Activated naive CD4-positive, alpha-beta T cell (primary cell): ENCODE data around the gene CCNL1.
"Not testable (repeated sequence)": the region's sequence is repeated elsewhere in the genome, so short reads cannot be mapped to it uniquely, and the experiment has no call there.

Experiments used
- DNase-seq, 4 experiments: peaks; one replicate each; lab custom pipeline; 2025; lab: John Stamatoyannopoulos, UW

Gene CCNL1

DNA sequence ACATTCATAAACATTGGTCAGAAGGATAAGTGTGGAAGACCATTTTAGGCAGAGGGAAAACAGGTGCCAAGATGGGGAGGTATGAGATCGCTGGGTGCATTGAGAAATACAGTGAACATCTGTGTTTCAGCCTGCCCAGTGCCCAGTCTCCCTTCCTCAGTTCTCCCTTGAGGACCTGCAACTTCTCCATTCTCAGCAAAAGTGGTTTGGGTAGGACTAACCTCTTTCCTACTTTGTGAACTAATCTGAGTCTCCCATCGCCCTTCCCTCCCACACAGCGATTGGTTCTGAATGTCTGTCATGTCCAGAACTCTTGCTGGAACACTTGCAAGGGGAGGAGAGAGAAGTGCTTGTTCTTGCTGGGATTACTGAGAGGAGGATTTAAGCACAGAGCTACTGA, 10.9 kb upstream of the CCNL1 start:
- DNase-seq: no peak

GRCh38 chr3:157167371-157168042, 7.6 kb upstream of the CCNL1 start:
- DNase-seq: no peak

DNA sequence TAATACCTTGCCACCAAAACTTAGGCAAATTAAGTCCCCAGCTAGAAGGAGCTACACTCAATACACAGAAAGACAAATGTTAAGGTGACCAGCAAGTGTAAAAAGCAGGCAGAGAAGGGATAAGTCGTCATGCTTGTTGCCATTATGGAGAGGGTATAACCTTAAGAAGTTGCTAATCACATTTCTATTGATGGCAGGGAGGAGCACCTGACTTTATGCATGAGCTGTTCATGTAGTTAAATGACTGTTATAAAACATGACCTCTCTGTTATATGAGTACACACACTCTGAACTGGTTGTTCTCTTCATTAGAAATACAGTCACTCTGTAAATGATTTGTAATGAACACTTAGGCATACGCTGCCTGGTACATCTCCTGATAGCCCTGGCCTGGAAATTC, 6.6 kb upstream of the CCNL1 start:
- no peak for DNase-seq

DNA sequence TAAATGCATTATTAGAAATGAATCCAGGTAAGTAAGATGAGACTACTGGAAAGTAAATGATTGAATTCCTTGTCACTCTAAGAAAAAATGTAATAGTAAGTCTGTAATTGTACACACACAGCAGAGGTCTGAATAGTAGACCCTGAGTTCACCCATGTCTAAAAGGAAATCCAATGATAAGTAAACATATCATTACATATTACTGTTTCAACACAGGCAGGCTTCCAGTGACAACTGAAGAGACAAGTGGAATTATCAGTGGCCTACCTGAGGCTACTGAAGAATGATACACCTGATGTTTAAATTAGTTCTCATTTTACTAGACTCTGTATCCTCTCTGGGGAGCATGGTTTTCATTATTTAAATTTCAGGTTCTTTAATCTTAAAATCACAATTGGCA, 6.2 kb upstream of the CCNL1 start:
- DNase-seq: no peak

- DNase-seq: no peak
Observed at GRCh38 chr3:157163217-157163953, 3.4 kb upstream of the CCNL1 start.

DNA sequence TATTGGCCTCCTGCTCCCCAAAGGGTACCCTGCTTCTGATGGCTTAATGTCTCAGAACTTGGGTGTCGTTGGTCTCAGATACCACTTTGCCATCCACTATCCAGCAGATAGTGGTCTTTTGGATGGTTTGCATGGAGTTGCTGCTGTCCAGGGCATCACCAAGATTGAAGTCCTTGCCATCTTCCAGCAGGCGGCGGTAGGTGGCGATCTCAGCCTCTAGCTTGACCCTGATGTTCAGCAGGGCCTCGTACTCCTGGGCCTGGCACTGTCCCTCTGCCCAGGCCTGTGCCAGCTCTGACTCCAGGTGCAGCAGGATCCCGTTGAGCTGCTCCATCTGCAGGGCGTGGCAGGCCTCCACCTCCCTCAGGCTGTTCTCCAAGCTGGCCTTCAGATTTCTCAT, 2.7 kb upstream of the CCNL1 start:
- not testable (repeated sequence) for DNase-seq

DNA sequence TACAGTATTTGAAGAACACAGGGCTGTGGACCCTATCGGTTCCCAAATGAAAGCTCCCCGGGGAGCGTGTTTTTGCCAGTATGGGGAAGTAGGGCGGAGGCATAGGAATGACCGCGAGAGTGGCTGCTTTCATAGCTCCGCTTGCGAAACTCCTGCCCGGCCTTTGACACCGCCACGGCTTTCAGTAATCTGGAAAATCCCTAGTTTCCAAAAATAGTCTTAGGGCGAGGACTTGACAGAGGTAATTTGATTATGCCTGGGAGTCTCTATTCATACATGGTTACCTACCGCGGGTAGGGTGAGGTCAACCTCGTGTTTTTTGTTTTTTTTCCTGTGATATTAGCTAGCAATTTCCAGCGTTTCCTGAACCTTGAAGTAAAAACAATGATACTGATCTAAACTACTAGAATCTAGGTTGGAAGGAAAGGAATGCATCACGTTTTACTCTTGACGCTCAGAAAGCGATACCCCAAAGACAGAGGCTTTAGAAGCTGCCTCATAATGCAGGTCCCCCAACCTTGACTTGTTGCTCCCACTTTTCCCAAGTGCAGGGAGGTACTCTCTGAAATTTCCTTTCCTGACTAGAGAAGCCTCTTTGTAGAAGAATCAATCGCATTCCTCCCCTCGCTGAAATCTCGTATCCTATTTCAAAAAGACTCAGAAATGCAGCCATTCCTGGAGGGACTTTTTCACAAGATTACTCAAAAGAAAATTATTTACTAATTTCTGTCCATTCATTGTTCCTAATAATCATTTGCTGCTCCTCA, 894 bp upstream of the CCNL1 start:
- no peak for DNase-seq

GRCh38 chr3:157159037-157159761, 748 bp downstream of the CCNL1 start:
- peak; percentile 40 to 76 (median 57) for DNase-seq

- DNase-seq: no peak
Observed at GRCh38 chr3:157157836-157158235, 2.1 kb downstream of the CCNL1 start.

DNA sequence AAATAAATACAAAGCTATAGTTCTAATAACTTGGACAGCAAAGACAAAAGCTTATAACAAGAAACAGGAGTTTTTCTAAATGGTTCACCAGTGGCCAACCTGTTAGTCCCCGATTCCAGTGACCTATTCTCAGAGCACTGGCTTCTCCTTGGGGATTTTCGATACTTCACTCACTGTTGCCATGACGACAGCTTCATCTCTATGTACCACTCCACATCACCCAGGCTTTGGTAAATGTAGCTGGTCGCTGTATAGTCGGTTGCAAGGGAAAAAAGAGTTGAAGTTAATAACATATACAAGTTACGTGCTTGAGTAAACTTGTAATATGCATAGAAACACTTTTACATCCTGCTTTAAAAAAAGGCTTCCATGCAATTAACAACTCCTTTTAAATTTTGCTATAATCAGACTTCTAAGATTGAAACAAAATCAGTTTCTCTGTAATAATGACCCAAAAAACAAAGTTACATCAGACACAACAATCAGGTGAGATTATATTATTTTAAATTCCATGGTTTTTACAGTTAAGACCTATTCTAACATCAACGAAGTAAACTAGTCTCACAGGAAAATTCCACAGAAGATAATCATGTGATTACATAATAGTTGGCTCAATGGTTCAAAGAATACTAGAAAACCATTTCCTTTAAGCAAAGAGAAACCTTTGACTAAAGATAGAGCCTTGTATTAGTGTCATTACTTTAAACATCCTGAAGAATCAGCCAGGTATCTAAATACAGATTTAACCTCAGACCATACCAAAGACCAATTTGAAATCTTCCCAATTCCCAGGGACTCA, 2.9 kb downstream of the CCNL1 start:
- no peak for DNase-seq

GRCh38 chr3:157155591-157155990, 4.4 kb downstream of the CCNL1 start:
- DNase-seq: no peak

DNA sequence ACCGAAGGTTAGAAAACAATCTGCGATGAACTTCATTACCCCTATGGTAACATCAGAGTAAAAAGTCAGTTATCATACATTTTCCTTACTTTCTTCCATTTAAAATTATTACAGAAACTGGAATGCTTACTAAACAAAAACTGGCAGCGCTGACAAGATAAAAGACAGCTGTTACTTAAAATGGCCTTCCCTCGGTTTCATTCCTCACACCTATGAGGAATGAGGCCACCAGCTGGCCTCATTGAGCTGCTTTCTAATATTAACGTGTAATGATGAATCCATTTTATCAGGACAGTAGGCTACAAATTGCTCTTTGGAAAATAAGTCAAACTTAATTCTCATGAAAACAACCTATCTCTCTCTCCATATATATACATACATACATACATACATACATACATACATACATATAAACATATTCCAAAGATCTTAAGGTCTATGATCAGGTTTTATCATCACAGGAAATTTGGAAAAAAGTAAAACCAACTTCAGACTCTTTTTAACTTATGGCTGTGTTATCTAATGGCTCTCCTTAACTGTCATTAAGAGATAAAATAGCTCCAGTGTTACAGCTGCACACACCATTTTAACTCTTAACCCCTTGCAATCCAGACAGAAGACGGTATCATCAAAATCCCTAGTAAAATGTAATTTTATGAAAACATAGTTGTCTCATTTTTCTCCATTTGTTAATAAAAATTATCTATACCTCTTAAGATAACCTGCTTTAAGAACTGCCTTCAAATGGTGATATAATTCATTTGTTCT, 5.2 kb downstream of the CCNL1 start:
- no peak for DNase-seq

DNA sequence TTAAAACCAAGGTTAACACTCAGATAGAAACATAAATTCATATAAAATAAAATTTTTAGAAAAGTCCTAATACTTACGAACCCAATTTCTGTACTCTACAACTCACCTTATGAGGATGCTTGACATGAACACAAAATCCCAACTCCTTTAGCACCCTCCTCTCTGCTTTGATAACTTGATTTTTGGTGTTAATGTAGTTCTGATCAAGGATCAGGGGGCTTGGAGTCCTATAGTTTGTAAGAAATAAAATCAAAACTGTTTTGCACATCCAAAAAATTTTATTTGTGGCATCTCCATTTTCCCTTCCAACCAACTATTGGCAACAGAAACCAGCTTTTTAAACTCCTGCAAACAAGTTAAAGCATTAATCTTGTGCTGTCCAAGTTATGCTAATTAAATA, 7.0 kb downstream of the CCNL1 start:
- no peak for DNase-seq

DNA sequence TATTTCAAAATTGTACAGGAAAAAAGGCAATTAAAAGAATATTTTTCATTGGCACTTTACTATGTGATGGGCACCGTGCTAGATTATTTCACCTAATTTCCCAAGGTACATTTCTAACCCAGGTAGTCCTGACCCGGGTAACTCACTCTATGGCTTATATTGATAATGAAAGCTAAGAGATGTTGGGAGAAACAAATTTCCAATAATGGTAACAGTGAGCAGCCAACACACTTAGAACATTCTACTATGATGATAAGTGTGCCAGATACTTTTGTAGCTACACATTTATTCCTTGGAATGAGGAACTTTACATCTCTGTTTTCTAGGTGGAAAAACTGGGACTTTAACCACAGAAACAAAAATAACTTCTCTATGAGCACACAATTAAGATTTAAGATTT, 7.5 kb downstream of the CCNL1 start:
- DNase-seq: no peak

DNA sequence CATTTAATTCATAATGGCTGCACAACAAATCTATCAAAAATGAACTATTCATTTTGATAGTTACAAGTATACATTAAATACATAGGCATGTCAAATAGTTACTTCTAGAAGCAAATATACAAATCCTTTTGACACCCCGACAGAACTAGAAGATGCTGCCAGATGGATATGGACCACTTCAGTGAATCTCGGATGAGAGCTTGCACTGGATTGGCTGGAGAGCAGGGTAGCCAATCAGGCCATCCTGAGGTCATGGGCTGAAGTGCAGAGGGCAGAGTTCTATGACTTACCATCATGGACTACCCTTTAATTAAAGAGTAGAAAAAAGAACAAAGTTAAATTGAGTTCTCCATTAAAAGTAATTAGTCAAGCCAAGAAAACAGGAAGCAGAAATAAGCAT, 8.3 kb downstream of the CCNL1 start:
- DNase-seq: no peak

DNA sequence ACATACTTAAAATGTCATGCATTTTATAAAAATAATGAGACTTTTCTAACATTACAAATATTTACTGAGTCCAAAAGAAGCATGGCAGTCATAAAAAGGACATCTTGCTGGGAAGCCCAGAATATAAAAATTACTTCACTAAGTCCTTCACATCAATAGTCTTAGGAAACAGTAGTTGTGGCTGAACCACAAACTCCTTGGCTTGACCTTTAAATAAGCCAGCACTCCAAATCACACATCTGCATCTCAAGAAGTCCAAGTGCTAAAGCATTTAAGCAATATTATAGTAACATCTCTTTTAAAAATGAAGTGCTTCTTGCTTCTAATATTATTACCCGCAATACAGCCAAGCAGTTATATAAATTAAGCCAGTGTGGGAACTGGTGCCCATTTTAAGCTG, 8.8 kb downstream of the CCNL1 start:
- no peak for DNase-seq

DNA sequence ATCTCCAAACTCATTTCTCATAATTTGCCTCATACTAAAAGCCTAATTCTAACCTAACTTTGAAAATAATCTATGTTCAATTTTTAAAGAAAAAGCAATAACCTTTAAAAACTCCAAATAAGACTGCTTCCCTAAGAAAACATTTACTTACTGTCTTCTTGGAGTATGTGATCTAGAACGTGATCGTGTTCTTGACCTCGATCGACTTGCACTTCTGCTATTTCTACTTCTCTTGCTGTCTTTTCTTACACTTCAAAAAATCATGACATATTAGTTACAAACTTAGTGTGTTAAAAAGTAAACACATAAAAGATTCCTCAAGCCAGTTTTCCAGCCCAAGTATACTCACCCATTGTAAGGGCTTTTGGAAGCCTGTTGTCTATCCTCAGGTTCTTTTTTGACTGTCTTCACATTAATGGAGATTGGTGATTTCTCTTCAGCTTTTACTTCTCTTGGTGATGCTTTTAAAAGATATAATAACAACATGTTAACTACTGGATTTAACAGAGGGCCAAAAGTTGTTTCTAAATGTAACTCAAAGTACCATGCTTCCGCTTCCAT, 10.7 kb downstream of the CCNL1 start:
- no peak for DNase-seq

GRCh38 chr3:157148196-157148889, 11.6 kb downstream of the CCNL1 start:
- DNase-seq: no peak

GRCh38 chr3:157147099-157147803, 12.7 kb downstream of the CCNL1 start:
- DNase-seq: no peak
